Skeletal muscle cell (primary cell): ENCODE data around the gene PIP.
"Not testable (repeated sequence)": the region's sequence is repeated elsewhere in the genome, so short reads cannot be mapped to it uniquely, and the experiment has no call there.

Source experiments
- DNase-seq: peaks from one replicate; pipeline ENCODE4 v3.0.0-alpha.2; 2010; ENCODE audit warnings: low read depth
- H3K4me3 ChIP-seq: 2 replicates; pipeline ENCODE4 v1.5.1; 2011; ENCODE audit warnings: low read depth, mild to moderate bottlenecking, control low read depth, low read length, moderate library complexity

The PIP gene

DNA sequence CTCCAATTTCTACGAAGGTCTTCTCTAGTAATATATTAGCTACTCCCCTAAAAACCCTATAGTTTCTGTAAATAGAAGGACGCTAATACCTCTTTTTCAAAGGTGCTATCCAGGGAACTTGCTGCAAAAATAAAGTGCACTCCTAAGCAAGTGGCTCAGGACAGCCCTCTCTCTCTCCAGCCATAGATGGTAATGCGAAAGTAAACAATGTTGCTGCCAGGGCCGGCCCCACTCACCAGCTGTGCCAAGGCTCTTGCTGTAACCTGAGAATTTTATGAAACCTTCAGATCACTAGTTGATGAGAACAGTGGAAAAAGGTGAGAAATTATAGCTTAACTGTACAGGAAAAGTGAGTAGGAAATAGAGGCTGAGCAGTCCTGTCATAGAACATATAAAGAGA lies 40.5 kb downstream of the PIP start:
- H3K4me3 ChIP-seq: no peak overlapping the region
- no peak for DNase-seq

DNA sequence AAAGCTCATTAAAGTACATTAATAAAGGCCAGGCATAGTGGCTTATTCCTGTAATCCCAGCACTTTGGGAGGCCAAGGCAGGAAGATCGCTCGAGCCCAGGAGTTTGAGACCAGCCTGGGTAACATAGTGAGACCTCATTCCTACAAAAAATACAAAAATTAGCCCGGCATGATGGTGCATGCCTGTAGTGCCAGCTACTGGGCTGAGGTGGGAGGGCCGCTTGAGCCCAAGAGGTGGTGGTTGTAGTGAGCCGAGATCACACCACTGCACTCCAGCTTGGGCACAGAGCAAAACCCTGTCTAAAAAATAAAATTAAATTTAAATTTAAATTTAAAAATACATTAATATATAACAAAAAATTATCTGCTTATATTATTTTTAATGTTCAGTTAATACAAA lies 44.3 kb downstream of the PIP start:
- no peak overlapping the region for H3K4me3 ChIP-seq

DNA sequence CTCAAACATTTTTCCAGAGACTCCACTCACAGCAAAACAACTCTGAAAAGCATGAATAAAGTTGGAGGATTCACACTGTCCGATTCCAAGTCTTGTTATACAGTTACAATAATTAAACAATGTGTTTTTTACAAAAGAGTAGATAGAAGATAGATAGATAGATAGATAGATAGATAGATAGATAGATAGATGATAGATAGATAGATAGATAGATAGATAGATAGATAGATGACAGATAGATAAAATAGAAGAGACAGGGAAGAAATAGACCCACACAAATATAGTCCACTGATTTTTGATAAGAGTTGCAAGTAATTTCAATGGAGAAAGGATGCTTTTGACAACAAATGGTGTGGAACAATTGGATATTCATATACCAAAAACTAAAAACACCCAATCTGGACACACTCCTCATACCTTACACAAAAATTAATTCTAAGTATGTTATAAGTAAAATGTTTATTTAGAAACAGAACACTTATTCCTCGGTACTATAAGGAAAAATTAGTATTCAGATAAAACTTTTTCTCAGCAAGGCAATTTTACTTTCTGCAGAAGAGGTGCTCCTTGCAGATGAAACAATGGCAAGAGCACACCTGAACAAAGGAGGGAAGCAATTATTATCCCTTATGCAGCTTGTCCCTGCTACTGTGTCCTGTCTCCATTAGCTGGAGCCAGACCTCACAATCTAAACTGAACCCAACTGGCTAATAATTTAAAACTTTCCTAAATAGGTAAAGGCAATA lies 45.7 kb downstream of the PIP start:
- no peak for DNase-seq
- H3K4me3 ChIP-seq: no peak overlapping the region

More for the DNA sequence above, 44.3 kb downstream of the PIP start:
- no peak for DNase-seq

DNA sequence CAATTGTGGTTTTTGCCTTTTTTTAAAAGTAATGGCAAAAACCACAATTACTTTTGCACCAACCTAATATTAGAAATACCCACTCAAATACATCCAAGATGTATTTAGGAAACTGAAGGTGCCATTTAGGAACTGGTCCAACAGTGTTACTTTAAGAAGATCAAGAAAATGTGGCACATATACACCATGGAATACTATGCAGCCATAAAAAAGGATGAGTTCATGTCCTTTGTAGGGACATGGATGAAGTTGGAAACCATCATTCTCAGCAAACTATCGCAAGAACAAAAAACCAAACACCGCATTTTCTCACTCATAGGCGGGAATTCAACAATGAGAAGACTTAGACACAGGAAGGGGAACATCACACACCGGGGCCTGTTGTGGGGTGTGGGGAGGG lies 48.9 kb downstream of the PIP start:
- DNase-seq, H3K4me3 ChIP-seq: not testable (repeated sequence)

DNA sequence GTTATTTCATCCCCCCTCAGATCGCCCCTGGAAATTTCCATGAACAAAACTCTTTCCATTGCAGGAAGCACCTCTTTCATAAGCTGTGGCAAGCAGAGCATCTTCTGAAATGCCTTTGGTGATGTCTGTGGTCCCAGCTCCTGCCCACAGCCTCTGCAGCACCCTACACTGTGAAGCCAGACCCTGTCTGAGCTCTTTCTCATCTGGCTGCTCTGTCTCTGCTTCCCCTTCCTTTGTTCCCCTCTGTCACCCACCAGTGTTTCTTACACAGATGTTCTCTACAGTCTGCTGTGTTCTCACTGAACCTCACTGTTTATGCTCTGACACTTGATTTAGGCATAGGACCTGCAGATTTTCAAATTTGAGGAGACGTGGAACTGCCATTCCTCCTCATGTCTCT lies 49.5 kb downstream of the PIP start:
- H3K4me3 ChIP-seq: no peak overlapping the region
- no peak for DNase-seq

DNA sequence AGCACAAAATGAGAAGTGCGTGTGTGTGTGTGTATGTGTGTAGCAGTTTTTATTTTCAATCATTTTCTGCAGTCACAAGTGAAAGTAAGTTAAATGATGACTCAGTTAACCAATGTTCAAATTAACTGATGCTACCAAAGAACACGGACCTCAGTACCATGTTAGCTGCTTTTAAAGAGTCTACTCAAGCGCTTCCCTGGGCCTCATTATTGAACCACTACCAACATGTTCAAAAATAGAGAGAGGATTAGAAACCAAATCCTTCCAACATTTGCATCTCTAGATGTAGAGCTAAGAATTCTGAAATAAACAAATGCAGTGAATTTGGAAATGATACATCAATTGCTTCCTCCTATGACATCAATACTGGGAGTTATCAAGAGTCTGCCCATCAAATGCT lies 51.1 kb downstream of the PIP start, which contains the start of gene TAS2R39:
TSS of gene TAS2R39 (plus strand) at position 396 of the 400 bp plus-strand sequence. CDS start at position 396, 0 bp downstream.
- H3K4me3 ChIP-seq: no peak within 1 kb of the TSS
- DNase-seq: no peak

DNA sequence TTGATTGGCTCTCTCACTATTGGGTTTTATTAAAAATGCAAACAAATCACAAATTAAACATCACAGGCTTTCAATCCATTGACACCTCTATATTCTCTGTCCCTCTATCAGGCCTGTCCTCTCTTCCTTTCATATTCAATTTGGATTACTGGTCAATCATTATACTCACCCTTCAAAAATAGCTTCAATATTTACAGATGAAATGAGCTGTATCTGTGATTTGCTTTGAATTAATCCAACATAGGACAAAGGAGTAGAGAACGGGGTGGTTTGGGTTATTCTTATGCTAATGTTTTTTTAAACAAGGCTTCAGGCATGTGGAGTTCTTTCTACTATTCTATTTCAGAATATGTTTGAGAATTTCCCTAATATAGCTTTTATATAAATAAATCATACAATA lies 53.7 kb downstream of the PIP start:
- H3K4me3 ChIP-seq: no peak overlapping the region
- no peak for DNase-seq

DNA sequence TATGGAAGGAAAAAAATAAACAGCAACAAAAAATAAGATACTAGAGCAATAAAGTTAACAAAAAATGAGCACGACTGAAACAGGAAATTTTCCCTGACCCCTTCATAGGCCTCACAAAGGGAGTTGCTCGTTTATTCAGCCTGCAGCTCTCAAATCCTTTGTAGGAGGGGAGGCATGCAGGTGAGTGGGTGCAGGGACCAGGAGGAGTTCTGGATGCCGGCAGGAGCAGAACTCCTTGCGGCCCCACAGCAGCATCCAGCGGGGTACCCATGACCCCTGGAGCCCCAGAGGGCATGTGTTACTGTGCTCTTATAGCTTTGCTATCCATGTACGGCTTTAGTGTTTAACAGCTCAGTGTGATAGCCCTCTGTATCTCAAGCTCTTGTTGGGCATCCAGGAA lies 57.1 kb downstream of the PIP start:
- H3K4me3 ChIP-seq: no peak overlapping the region
- no peak for DNase-seq
